ENCODE data around the gene CAMK1D.

The CAMK1D gene

DNA sequence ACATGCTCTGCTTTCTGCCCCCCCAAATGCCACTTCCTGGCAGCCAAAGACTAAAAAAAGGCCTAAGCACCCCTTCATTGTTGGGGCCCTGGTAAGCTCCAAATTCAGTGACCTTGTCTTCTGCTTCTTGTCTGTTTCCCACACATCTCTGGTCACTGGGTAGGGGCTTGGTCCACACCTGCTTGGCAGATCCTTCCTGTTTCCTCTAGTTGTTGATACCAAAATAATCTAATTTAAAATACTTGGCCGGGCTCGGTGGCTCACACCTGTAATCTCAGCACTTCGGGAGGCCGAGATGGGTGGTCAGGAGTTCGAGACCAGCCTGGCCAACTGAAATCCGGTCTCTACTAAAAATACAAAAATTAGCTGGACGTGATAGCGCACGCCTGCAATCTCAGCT lies 130.6 kb downstream of the CAMK1D start:
- H3K36me3 ChIP-seq (ENCODE audit: control insufficient read depth in 2 of 2, insufficient read depth in 1 of 2, low read length in 2 of 2), result no peaks in the 10 kb centered on the region
- TF ChIP-seq ZFP3 (tag by site-specific recombination; IDR thresholded peaks at IDR 0.05; ENCODE audit: low read depth), result no peak
- TF ChIP-seq, protein P1, sequence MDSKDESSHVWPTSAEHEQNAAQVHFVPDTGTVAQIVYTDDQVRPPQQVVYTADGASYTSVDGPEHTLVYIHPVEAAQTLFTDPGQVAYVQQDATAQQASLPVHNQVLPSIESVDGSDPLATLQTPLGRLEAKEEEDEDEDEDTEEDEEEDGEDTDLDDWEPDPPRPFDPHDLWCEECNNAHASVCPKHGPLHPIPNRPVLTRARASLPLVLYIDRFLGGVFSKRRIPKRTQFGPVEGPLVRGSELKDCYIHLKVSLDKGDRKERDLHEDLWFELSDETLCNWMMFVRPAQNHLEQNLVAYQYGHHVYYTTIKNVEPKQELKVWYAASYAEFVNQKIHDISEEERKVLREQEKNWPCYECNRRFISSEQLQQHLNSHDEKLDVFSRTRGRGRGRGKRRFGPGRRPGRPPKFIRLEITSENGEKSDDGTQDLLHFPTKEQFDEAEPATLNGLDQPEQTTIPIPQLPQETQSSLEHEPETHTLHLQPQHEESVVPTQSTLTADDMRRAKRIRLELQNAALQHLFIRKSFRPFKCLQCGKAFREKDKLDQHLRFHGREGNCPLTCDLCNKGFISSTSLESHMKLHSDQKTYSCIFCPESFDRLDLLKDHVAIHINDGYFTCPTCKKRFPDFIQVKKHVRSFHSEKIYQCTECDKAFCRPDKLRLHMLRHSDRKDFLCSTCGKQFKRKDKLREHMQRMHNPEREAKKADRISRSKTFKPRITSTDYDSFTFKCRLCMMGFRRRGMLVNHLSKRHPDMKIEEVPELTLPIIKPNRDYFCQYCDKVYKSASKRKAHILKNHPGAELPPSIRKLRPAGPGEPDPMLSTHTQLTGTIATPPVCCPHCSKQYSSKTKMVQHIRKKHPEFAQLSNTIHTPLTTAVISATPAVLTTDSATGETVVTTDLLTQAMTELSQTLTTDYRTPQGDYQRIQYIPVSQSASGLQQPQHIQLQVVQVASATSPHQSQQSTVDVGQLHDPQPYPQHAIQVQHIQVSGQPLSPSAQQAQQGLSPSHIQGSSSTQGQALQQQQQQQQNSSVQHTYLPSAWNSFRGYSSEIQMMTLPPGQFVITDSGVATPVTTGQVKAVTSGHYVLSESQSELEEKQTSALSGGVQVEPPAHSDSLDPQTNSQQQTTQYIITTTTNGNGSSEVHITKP (tag by site-specific recombination; IDR thresholded peaks at IDR 0.05), result peak; percentile 56; the same call in 1 of the 2 replicates
- 0 out of 2 replicates have a peak, but pooled peaks cover 2% of the 10 kb centered on the region for H3K4me1 ChIP-seq (ENCODE audit: control insufficient read depth, insufficient read depth, low read length)
- H3K27ac ChIP-seq (ENCODE audit: extremely low read depth, low read depth, low read length), result no peak overlapping the region
- POLR2A ChIA-PET, result no interaction called here
- no peaks in the 10 kb centered on the region for H3K9me3 ChIP-seq (ENCODE audit: control insufficient read depth, insufficient read depth, low read depth, low read length)
- H3K4me3 ChIP-seq (ENCODE audit: low read depth, low read length), result no peak overlapping the region
- CTCF ChIA-PET, result interaction anchor here (0.9 kb wide), 1 partner anchor 217 kb away, joined by 3 read pairs; no protein-coding TSS in a partner anchor

DNA sequence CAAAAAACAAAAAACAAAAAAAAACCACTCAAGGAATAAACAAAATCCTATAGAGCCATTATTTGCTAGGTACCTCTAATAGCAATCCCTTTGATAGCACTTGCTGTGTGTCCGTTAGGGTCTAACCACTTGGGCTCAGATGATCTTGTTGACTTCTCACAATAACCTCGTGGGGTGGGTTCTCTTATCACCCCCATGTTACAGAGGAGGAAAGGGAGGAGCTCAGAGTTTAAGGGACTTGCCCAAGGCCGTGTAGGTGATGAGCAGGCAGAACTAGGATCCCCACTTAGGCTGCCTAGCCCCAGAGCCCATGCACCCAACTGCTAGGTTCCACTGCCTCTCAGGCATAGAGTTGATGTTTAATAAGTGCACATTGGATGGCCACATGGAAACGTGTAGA lies 131.1 kb downstream of the CAMK1D start:
- H3K4me3 ChIP-seq (ENCODE audit: low read depth, low read length), result no peak overlapping the region
- ChIA-PET POLR2A (no interaction called here), CTCF (interaction anchor here (0.9 kb wide), 1 partner anchor 217 kb away, joined by 3 read pairs; no protein-coding TSS in a partner anchor)
- no peaks in the 10 kb centered on the region for H3K36me3 ChIP-seq (ENCODE audit: control insufficient read depth in 2 of 2, insufficient read depth in 1 of 2, low read length in 2 of 2)
- no peaks in the 10 kb centered on the region for H3K9me3 ChIP-seq (ENCODE audit: control insufficient read depth, insufficient read depth, low read depth, low read length)
- 0 out of 2 replicates have a peak, but pooled peaks cover 2% of the 10 kb centered on the region for H3K4me1 ChIP-seq (ENCODE audit: control insufficient read depth, insufficient read depth, low read length)
- TF ChIP-seq HOXA7 (CRISPR knock-in tag; IDR thresholded peaks at IDR 0.05; ENCODE audit: borderline replicate concordance), result no peak
- no peak for TF ChIP-seq ZNF423 (tag by site-specific recombination; IDR thresholded peaks at IDR 0.05)
- H3K27ac ChIP-seq (ENCODE audit: extremely low read depth, low read depth, low read length), result no peak overlapping the region

DNA sequence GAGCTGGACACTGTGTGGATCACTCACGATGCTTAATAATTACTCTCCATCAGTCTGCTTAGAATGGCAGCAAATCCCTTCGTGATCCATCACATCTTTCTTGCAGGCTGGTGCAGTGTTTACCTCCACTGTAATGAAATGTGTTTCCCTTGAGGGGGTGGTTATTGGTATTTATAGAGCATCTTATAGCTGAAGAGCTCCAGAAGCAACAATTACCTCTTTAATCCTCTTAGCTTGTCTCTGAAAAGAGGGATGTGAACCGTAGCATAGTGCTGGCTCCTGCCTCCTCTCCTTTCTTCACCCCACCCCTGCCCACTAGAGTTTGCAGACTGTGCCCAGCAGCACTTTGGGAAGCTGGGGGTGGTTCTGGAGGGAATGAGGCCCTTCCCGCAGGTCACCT lies 132.6 kb downstream of the CAMK1D start:
- Histone ChIP-seq H3K4me3 (ENCODE audit: low read depth, low read length) (no peak overlapping the region), H3K4me1 (ENCODE audit: control insufficient read depth, insufficient read depth, low read length) (0 out of 2 replicates have a peak, but pooled peaks cover 2% of the 10 kb centered on the region), H3K36me3 (ENCODE audit: control insufficient read depth in 2 of 2, insufficient read depth in 1 of 2, low read length in 2 of 2) (no peaks in the 10 kb centered on the region), H3K9me3 (ENCODE audit: control insufficient read depth, insufficient read depth, low read depth, low read length) (no peaks in the 10 kb centered on the region), H3K27ac (ENCODE audit: extremely low read depth, low read depth, low read length) (no peak overlapping the region)
- ChIA-PET CTCF (no interaction called here), POLR2A (no interaction called here)
- TF ChIP-seq ZNF791 (tag by site-specific recombination; IDR thresholded peaks at IDR 0.05) (no peak), ATF2 (tag by site-specific recombination; IDR thresholded peaks at IDR 0.05; ENCODE audit: low read depth) (no peak), ZNF544 (tag by site-specific recombination; IDR thresholded peaks at IDR 0.05) (no peak), GLIS2 (tag by site-specific recombination; IDR thresholded peaks at IDR 0.05) (no peak), ZNF514 (tag by site-specific recombination; IDR thresholded peaks at IDR 0.05) (no peak), SP7 (tag by site-specific recombination; IDR thresholded peaks at IDR 0.05) (no peak), GLIS1 (tag by site-specific recombination; IDR thresholded peaks at IDR 0.05) (no peak), ZXDB (tag by site-specific recombination; IDR thresholded peaks at IDR 0.05) (no peak), ZNF654 (tag by site-specific recombination; IDR thresholded peaks at IDR 0.05; ENCODE audit: low read depth) (no peak), ZNF776 (tag by site-specific recombination; IDR thresholded peaks at IDR 0.05; ENCODE audit: borderline replicate concordance) (no peak), KLF8 (tag by site-specific recombination; IDR thresholded peaks at IDR 0.05) (no peak)
- TF ChIP-seq, protein P2, sequence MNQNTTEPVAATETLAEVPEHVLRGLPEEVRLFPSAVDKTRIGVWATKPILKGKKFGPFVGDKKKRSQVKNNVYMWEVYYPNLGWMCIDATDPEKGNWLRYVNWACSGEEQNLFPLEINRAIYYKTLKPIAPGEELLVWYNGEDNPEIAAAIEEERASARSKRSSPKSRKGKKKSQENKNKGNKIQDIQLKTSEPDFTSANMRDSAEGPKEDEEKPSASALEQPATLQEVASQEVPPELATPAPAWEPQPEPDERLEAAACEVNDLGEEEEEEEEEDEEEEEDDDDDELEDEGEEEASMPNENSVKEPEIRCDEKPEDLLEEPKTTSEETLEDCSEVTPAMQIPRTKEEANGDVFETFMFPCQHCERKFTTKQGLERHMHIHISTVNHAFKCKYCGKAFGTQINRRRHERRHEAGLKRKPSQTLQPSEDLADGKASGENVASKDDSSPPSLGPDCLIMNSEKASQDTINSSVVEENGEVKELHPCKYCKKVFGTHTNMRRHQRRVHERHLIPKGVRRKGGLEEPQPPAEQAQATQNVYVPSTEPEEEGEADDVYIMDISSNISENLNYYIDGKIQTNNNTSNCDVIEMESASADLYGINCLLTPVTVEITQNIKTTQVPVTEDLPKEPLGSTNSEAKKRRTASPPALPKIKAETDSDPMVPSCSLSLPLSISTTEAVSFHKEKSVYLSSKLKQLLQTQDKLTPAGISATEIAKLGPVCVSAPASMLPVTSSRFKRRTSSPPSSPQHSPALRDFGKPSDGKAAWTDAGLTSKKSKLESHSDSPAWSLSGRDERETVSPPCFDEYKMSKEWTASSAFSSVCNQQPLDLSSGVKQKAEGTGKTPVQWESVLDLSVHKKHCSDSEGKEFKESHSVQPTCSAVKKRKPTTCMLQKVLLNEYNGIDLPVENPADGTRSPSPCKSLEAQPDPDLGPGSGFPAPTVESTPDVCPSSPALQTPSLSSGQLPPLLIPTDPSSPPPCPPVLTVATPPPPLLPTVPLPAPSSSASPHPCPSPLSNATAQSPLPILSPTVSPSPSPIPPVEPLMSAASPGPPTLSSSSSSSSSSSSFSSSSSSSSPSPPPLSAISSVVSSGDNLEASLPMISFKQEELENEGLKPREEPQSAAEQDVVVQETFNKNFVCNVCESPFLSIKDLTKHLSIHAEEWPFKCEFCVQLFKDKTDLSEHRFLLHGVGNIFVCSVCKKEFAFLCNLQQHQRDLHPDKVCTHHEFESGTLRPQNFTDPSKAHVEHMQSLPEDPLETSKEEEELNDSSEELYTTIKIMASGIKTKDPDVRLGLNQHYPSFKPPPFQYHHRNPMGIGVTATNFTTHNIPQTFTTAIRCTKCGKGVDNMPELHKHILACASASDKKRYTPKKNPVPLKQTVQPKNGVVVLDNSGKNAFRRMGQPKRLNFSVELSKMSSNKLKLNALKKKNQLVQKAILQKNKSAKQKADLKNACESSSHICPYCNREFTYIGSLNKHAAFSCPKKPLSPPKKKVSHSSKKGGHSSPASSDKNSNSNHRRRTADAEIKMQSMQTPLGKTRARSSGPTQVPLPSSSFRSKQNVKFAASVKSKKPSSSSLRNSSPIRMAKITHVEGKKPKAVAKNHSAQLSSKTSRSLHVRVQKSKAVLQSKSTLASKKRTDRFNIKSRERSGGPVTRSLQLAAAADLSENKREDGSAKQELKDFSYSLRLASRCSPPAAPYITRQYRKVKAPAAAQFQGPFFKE (tag by site-specific recombination; IDR thresholded peaks at IDR 0.05; ENCODE audit: borderline replicate concordance), result no peak
- TF ChIP-seq, protein P3, sequence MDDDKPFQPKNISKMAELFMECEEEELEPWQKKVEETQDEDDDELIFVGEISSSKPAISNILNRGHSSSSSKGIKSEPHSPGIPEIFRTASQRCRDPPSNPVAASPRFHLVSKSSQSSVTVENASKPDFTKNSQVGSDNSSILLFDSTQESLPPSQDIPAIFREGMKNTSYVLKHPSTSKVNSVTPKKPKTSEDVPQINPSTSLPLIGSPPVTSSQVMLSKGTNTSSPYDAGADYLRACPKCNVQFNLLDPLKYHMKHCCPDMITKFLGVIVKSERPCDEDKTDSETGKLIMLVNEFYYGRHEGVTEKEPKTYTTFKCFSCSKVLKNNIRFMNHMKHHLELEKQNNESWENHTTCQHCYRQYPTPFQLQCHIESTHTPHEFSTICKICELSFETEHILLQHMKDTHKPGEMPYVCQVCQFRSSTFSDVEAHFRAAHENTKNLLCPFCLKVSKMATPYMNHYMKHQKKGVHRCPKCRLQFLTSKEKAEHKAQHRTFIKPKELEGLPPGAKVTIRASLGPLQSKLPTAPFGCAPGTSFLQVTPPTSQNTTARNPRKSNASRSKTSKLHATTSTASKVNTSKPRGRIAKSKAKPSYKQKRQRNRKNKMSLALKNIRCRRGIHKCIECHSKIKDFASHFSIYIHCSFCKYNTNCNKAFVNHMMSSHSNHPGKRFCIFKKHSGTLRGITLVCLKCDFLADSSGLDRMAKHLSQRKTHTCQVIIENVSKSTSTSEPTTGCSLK (tag by site-specific recombination; IDR thresholded peaks at IDR 0.05), result no peak

Measured in HEK293 (cell line).